ENCODE results near the gene C20orf144. TPM values are rescaled to one million over a fixed set of nuclear protein-coding genes. Genes with fewer than 3 reads are reported as not detected.

C20orf144 gene
- total and polyA plus RNA-seq, 9 of the 15 experiments (the other 6 are each of a cell fraction or from before 2014, with no cell fraction given): 0.04 to 0.23 (median 0.11) TPM; not detected in 2

DNA sequence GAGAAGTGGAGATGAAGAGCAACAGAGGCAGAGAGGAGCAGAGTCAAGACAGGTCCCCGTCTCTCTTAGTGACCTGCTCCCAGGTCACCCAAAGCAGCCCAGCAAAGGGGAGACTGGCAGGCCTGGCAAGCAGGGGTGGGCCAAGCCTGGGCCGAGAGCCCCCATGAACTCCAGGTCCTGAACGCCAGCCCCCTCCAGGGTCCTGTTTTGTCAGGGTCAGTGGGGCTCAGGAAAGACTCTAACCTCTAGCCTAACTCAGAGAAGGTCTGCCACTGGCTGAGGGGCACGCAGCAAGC lies 10.9 kb downstream of the C20orf144 start:
- CTCF ChIA-PET (ENCODE audit: low intra/inter-chr PET ratio): no interaction called here
- no TSS peak for BruUV-seq (replicated peaks)
- Histone ChIP-seq H3K4me1 (replicated peaks in 1 of 2; ENCODE audit: control insufficient read depth in 2 of 2, insufficient read depth in 2 of 2, low read length in 2 of 2) (peaks cover 17 to 50% of the 10 kb centered on the region in 2 experiments), H3K79me2 (ENCODE audit: control insufficient read depth, insufficient read depth, low read length) (peaks cover 34% of the 10 kb centered on the region), H3K27ac (ENCODE audit: extremely low read depth, low read depth, low read length) (peak overlapping the region; percentile 88), H3K4me3 (peak overlapping the region; percentile 86), H3K4me2 (ENCODE audit: insufficient read depth, low read length) (peak overlapping the region; percentile 88), H3K27me3 (ENCODE audit: control insufficient read depth in 2 of 2, insufficient read depth in 2 of 2, low read length in 2 of 2) (no peaks in the 10 kb centered on the region), H3K9me1 (ENCODE audit: control insufficient read depth, insufficient read depth, low read length) (peaks cover 5% of the 10 kb centered on the region), H3K9me3 (replicated peaks; ENCODE audit: control insufficient read depth, insufficient read depth, low read depth, low read length) (no peaks in the 10 kb centered on the region), H3K9ac (ENCODE audit: insufficient read depth in 1 of 2, low read depth in 2 of 2, low read length in 2 of 2) (peak overlapping the region; percentile 89 to 99), H3K36me3 (ENCODE audit: control insufficient read depth, insufficient read depth, low read length) (peaks cover 67% of the 10 kb centered on the region), H2AFZ (ENCODE audit: low read depth, low read length) (no peak overlapping the region), H4K20me1 (replicated peaks; ENCODE audit: control insufficient read depth, insufficient read depth, low read length) (peaks cover 7% of the 10 kb centered on the region; the same call in 1 of the 2 replicates)
- POLR2A ChIA-PET: interaction anchor here (1.0 to 1.9 kb wide), 5 partner anchors 8 to 201 kb away, joined by 3 to 25 read pairs (median 4); no protein-coding TSS in a partner anchor
- WGBS (ENCODE audit: insufficient coverage, low coverage, missing lambda C conversion rate): 13% methylated on average over 4 of the region's 4 CpGs
- in situ Hi-C loops (cut with MboI): no loop called here
- no peak for DNase-seq (ENCODE audit: extremely low read depth in 1 of 4, low spot score in 3 of 4)
- ATAC-seq: no peak
- intact Hi-C loops (cut with micrococcal nuclease): no loop called here
- FAIRE-seq: no peak
- no peak for TF ChIP-seq ZNF589 (CRISPR knock-in tag; IDR thresholded peaks at IDR 0.05; ENCODE audit: low read depth)
- TF ChIP-seq SAP30 (IDR thresholded peaks at IDR 0.05; ENCODE audit: borderline replicate concordance, insufficient read depth, low read depth, low read length, poor library complexity, severe bottlenecking): peak; percentile 33
- no peak for TF ChIP-seq ZNF239 (CRISPR knock-in tag; IDR thresholded peaks at IDR 0.05)
- no peak for TF ChIP-seq GATAD2B (IDR thresholded peaks at IDR 0.05; ENCODE audit: borderline replicate concordance)
- TF ChIP-seq MYNN (IDR thresholded peaks at IDR 0.05): no peak
- no peak for TF ChIP-seq MYNN (CRISPR knock-in tag; IDR thresholded peaks at IDR 0.05)
- no peak for TF ChIP-seq ZNF143 (CRISPR knock-in tag; IDR thresholded peaks at IDR 0.05)
- no peak for TF ChIP-seq SETDB1 (IDR thresholded peaks at IDR 0.05; ENCODE audit: low read length)
- no peak for TF ChIP-seq ZNF3 (CRISPR knock-in tag; IDR thresholded peaks at IDR 0.05)
- TF ChIP-seq HCFC1 (IDR thresholded peaks at IDR 0.05; ENCODE audit: low read depth, low read length): no peak
- TF ChIP-seq ZNF212 (CRISPR knock-in tag; IDR thresholded peaks at IDR 0.05): no peak
- no peak for TF ChIP-seq EWSR1 (IDR thresholded peaks at IDR 0.05; ENCODE audit: borderline replicate concordance, low read depth, partially characterized antibody)
- 0 out of 2 replicates have a peak, but pooled peaks have one; percentile 8 for TF ChIP-seq MXI1 (IDR thresholded peaks at IDR 0.05; ENCODE audit: low read depth, low read length)
- no peak for TF ChIP-seq HDAC6 (IDR thresholded peaks at IDR 0.05; ENCODE audit: low read depth, low read length)
- TF ChIP-seq ARID4B (CRISPR knock-in tag; IDR thresholded peaks at IDR 0.05): 0 out of 2 replicates have a peak, but pooled peaks have one; percentile 28
- no peak for TF ChIP-seq ZNF707 (CRISPR knock-in tag; conservative IDR thresholded peaks at IDR 0.05)
- TF ChIP-seq RBM22 (IDR thresholded peaks at IDR 0.05; ENCODE audit: low read depth, low read length, poor library complexity, severe bottlenecking): no peak
- no peak for TF ChIP-seq RAD51 (IDR thresholded peaks at IDR 0.05; ENCODE audit: borderline replicate concordance, low read depth)
- no peak for TF ChIP-seq MECOM (CRISPR knock-in tag; IDR thresholded peaks at IDR 0.05)
- no peak for TF ChIP-seq BRCA1 (IDR thresholded peaks at IDR 0.05)
- no peak for TF ChIP-seq BRCA1 (CRISPR knock-in tag; IDR thresholded peaks at IDR 0.05)

Data from K562 (cell line).